ENCODE measurements around the gene DNMBP.

Gene DNMBP, protein sequence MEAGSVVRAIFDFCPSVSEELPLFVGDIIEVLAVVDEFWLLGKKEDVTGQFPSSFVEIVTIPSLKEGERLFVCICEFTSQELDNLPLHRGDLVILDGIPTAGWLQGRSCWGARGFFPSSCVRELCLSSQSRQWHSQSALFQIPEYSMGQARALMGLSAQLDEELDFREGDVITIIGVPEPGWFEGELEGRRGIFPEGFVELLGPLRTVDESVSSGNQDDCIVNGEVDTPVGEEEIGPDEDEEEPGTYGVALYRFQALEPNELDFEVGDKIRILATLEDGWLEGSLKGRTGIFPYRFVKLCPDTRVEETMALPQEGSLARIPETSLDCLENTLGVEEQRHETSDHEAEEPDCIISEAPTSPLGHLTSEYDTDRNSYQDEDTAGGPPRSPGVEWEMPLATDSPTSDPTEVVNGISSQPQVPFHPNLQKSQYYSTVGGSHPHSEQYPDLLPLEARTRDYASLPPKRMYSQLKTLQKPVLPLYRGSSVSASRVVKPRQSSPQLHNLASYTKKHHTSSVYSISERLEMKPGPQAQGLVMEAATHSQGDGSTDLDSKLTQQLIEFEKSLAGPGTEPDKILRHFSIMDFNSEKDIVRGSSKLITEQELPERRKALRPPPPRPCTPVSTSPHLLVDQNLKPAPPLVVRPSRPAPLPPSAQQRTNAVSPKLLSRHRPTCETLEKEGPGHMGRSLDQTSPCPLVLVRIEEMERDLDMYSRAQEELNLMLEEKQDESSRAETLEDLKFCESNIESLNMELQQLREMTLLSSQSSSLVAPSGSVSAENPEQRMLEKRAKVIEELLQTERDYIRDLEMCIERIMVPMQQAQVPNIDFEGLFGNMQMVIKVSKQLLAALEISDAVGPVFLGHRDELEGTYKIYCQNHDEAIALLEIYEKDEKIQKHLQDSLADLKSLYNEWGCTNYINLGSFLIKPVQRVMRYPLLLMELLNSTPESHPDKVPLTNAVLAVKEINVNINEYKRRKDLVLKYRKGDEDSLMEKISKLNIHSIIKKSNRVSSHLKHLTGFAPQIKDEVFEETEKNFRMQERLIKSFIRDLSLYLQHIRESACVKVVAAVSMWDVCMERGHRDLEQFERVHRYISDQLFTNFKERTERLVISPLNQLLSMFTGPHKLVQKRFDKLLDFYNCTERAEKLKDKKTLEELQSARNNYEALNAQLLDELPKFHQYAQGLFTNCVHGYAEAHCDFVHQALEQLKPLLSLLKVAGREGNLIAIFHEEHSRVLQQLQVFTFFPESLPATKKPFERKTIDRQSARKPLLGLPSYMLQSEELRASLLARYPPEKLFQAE (N-terminal part only)

GRCh38 chr10:100009793-100010676, at the start of gene DNMBP:
DNMBP (minus strand) TSS chr10:100009947; CDS start chr10:99972124, 37,823 bp downstream.
- DNase-seq (ENCODE audit: extremely low read depth in 1 of 2, low read depth in 1 of 2): peak; percentile 55 to 74

DNA sequence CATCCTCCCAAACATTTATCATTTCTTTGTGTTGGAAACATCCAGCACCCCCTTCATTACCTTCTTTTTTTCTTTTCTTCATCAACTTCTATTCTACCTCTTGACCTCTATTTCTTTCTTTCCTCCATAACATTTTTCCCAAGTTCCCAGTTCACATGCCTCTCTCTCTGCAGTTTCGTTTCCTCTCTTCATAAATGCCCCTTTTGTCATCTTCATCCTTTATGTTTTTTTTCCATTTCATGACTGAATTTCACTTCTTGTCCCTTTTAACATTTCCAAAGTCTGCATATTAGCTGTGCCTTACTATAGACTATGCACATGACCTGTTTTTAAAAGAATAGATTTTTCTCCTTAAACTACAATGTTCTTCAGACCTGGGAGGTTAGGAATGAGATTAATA, 48.2 kb upstream of the DNMBP start:
- no peak for DNase-seq (ENCODE audit: extremely low read depth in 1 of 2, low read depth in 1 of 2)

GRCh38 chr10:100053686-100054460, 44.1 kb upstream of the DNMBP start:
- no peak for DNase-seq (ENCODE audit: extremely low read depth in 1 of 2, low read depth in 1 of 2)

GRCh38 chr10:100046021-100046486, 36.3 kb upstream of the DNMBP start:
- peak; percentile 47 to 78 for DNase-seq (ENCODE audit: extremely low read depth in 1 of 2, low read depth in 1 of 2)

GRCh38 chr10:100045592-100045991, 35.8 kb upstream of the DNMBP start:
- no peak for DNase-seq (ENCODE audit: extremely low read depth in 1 of 2, low read depth in 1 of 2)

DNA sequence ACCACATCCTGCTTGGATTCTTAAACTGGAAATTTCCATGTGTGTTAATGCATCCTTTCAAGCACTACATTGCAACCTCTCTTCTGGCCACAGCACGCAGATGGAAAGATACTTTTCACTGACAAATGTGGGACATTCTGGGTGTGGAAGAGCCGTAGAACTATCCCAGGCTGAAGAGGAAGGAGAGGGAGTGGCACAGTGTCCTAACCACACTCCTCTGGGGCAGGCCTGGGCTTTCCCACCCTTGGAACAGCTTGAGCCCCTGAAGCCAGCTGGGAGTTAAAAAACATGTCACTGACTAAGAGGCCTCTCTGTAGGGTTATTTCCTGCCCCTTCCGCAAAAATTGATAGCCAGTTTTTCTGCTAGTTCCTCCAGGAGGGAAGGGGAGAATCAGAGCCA, 34.0 kb upstream of the DNMBP start:
- no peak for DNase-seq (ENCODE audit: extremely low read depth in 1 of 2, low read depth in 1 of 2)

DNA sequence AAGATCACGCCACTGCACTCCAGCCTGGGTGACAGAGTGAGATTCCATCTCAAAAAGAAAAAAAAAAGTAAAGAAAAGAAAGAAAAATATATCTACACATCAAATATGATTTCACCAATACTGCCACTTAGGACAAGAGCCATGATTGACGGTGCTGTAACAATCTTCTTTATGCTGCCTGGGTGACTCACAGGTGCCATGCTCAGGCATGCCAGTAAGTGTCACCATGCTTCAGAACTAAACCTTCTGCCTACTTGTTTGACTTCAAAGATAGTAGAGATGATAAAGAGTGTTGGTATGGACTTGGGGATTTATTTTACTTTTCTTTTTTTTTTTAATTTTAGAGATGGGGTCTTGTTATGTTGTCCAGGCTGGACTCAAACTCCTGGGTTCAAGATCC, 33.6 kb upstream of the DNMBP start:
- DNase-seq (ENCODE audit: extremely low read depth in 1 of 2, low read depth in 1 of 2): no peak

- DNase-seq (ENCODE audit: extremely low read depth in 1 of 2, low read depth in 1 of 2): no peak
Observed at GRCh38 chr10:100041306-100042002, 31.7 kb upstream of the DNMBP start.

- DNase-seq (ENCODE audit: extremely low read depth in 1 of 2, low read depth in 1 of 2): no peak
Observed at GRCh38 chr10:100038561-100039071, 28.9 kb upstream of the DNMBP start.

- DNase-seq (ENCODE audit: extremely low read depth in 1 of 2, low read depth in 1 of 2): no peak
Observed at GRCh38 chr10:100037758-100038315, 28.1 kb upstream of the DNMBP start.

DNA sequence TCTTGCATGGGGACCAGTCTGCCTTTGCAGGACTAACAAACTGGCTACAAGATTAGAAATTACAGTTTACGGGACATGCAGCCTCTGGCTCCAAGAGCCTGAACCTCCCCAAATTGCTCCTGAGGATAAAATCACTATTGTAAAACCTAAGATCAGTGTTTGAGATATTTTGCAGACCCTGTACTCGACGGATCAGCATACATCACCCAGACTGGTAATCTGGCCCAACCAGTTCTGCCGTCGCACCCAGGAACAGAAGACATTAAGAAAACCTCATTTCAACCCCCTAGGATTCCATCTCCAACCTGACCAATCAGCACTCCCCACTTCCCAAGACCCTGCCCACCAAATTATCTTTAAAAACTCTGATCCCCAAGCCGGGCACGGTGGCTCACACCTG, 27.1 kb upstream of the DNMBP start:
- DNase-seq (ENCODE audit: extremely low read depth in 1 of 2, low read depth in 1 of 2): no peak

- DNase-seq (ENCODE audit: extremely low read depth in 1 of 2, low read depth in 1 of 2): no peak
Observed at GRCh38 chr10:100033766-100034418, 24.1 kb upstream of the DNMBP start.

- DNase-seq (ENCODE audit: extremely low read depth in 1 of 2, low read depth in 1 of 2): no peak
Observed at GRCh38 chr10:100027416-100027815, 17.7 kb upstream of the DNMBP start.

DNA sequence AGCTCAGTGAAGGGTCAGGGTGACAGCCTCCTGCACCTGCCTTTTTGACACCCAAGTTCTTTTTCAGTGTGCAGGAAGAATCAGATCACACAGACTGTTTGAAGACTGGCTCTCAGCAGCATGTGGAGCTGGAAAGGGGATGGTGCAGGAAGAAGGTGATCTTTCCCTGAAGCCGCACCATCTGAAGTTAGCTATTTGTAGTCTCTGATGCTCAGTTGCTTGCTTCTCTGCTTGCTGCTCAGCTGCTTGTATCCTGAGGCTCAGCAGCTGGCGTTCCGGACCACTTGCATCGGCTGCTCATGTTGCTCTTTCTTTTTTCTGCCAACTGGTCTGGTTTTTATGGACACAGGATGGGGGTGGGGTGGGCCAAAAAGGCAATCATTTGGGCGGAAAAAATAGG, 15.8 kb upstream of the DNMBP start:
- no peak for DNase-seq (ENCODE audit: extremely low read depth in 1 of 2, low read depth in 1 of 2)

GRCh38 chr10:100024748-100025147, 15.0 kb upstream of the DNMBP start:
- DNase-seq (ENCODE audit: extremely low read depth in 1 of 2, low read depth in 1 of 2): no peak

GRCh38 chr10:100022403-100022802, 12.7 kb upstream of the DNMBP start:
- no peak for DNase-seq (ENCODE audit: extremely low read depth in 1 of 2, low read depth in 1 of 2)

DNA sequence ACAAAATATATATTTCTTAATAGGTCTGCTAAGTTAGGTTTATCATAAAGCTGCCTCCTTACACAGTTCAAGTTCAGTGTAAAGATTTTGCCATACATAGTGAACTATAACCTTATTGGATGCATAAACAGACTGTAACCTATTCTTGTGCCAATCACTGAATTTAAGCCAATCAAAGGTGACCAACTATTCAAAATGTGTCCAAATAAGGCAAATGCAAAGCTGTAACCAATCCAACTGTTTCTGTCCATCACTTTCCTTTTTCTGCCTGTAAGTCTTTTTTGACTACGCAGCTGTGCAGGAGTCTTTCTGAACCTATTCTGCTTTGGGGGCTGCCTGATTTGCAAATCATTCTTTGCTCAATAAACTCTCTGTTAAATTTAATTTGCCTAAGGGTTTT, 11.6 kb upstream of the DNMBP start:
- DNase-seq (ENCODE audit: extremely low read depth in 1 of 2, low read depth in 1 of 2): no peak

- no peak for DNase-seq (ENCODE audit: extremely low read depth in 1 of 2, low read depth in 1 of 2)
Observed at GRCh38 chr10:100020886-100021253, 11.1 kb upstream of the DNMBP start.
